A673 (cell line): ENCODE data around the gene TBKBP1.

Source experiments
- CTCF ChIP-seq: fragments of 300-800, 200-600 bp; sonication (generic); conservative IDR thresholded peaks from 2 replicates; pipeline ENCODE4 v1.5.1; 2017; ENCODE audit warnings: low read depth, mild to moderate bottlenecking, antibody characterized with exemption, low read length, moderate library complexity, mixed read lengths
- EZH2 ChIP-seq: fragments of 200-600 bp; sonication (generic); IDR thresholded peaks from 2 replicates; pipeline ENCODE4 v1.6.1; 2017; ENCODE audit warnings: borderline replicate concordance, low read depth, mild to moderate bottlenecking, mixed read lengths, antibody characterized with exemption, low read length; ENCODE audit not compliant: poor library complexity, severe bottlenecking

- TF ChIP-seq CTCF (no peak), EZH2 (no peak)
Observed at GRCh38 chr17:47649972-47650524, 43.9 kb upstream of the TBKBP1 start.
